Spinal cord (tissue), 10 donors: Measurements from ENCODE around the gene MRC2. TPM values are rescaled to one million over a fixed set of nuclear protein-coding genes. Genes with fewer than 3 reads are reported as not detected.
"Not testable (repeated sequence)": the region's sequence is repeated elsewhere in the genome, so short reads cannot be mapped to it uniquely, and the experiment has no call there.

Experiments
- DNase-seq, 6 donors: peaks; one replicate each; pipeline versions ENCODE4 v3.0.0 to v3.0.0-alpha.2; 2013 to 2015; ENCODE audit warnings: low spot score in 6 of 6, low read depth in 4 of 6
- H3K27ac ChIP-seq: one replicate; pipeline ENCODE4 v1.5.1; 2013; ENCODE audit warnings: low read depth, low read length, control low read depth
- H3K27me3 ChIP-seq: one replicate; pipeline ENCODE4 v1.6.1; 2013; ENCODE audit warnings: low read length; ENCODE audit not compliant: control insufficient read depth, insufficient read depth
- H3K36me3 ChIP-seq: one replicate; pipeline ENCODE4 v1.6.1; 2013; ENCODE audit warnings: low read length; ENCODE audit not compliant: control insufficient read depth, insufficient read depth
- H3K4me1 ChIP-seq: one replicate; pipeline ENCODE4 v1.6.1; 2013; ENCODE audit warnings: low read length; ENCODE audit not compliant: control insufficient read depth, insufficient read depth
- H3K4me3 ChIP-seq: one replicate; pipeline ENCODE4 v1.5.1; 2013; ENCODE audit warnings: low read depth, low read length, control low read depth
- H3K9me3 ChIP-seq: one replicate; pipeline ENCODE4 v1.6.1; 2013; ENCODE audit warnings: low read length; ENCODE audit not compliant: control insufficient read depth, insufficient read depth
- WGBS: methylation state at CpG from one replicate; pipeline ENCODE4 v1.1.5; 2013; ENCODE audit warnings: missing lambda C conversion rate; ENCODE audit not compliant: insufficient coverage; 5-methylcytosine and 5-hydroxymethylcytosine counted together
- long read RNA-seq, 4 donors: transcript quantifications; one replicate each; lab custom pipeline, GENCODE V29; 2026
- polyA plus RNA-seq, 2 donors: library from polyadenylated mRNA; unstranded; fragments of 120-200 nt; gene quantifications; one replicate each; pipeline ENCODE4 v1.2.1, GENCODE V29; 2013; ENCODE audit not compliant: insufficient read length in 2 of 2
- total RNA-seq, 2 donors: library from RNA; depleted of rRNA in 1 of 2; stranded (reverse); fragments of 120-200 nt in 1 of 2; fragments of >200 nt in 1 of 2; gene quantifications; one replicate each; pipeline versions ENCODE4 v1.2.3 to v1.2.4, GENCODE V29; 2013 to 2014
- donor health status: healthy.

The MRC2 gene, protein sequence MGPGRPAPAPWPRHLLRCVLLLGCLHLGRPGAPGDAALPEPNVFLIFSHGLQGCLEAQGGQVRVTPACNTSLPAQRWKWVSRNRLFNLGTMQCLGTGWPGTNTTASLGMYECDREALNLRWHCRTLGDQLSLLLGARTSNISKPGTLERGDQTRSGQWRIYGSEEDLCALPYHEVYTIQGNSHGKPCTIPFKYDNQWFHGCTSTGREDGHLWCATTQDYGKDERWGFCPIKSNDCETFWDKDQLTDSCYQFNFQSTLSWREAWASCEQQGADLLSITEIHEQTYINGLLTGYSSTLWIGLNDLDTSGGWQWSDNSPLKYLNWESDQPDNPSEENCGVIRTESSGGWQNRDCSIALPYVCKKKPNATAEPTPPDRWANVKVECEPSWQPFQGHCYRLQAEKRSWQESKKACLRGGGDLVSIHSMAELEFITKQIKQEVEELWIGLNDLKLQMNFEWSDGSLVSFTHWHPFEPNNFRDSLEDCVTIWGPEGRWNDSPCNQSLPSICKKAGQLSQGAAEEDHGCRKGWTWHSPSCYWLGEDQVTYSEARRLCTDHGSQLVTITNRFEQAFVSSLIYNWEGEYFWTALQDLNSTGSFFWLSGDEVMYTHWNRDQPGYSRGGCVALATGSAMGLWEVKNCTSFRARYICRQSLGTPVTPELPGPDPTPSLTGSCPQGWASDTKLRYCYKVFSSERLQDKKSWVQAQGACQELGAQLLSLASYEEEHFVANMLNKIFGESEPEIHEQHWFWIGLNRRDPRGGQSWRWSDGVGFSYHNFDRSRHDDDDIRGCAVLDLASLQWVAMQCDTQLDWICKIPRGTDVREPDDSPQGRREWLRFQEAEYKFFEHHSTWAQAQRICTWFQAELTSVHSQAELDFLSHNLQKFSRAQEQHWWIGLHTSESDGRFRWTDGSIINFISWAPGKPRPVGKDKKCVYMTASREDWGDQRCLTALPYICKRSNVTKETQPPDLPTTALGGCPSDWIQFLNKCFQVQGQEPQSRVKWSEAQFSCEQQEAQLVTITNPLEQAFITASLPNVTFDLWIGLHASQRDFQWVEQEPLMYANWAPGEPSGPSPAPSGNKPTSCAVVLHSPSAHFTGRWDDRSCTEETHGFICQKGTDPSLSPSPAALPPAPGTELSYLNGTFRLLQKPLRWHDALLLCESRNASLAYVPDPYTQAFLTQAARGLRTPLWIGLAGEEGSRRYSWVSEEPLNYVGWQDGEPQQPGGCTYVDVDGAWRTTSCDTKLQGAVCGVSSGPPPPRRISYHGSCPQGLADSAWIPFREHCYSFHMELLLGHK (N-terminal part only)
- total RNA-seq (100 to 1,000 TPM in 1 of 2 donors, 10 to 100 TPM in 1; 75.3 to 160 TPM), polyA plus RNA-seq (10 to 100 TPM; 64.4 to 84.2 TPM)
- long read RNA-seq, donor 1, full-length matches to known transcripts, result 1 of 73 reads
- long read RNA-seq, donor 1, partial matches to known transcripts, result 72 of 73 reads
- long read RNA-seq, donor 1, other reads (novel, unspliced or antisense), result 0 of 73 reads
- long read RNA-seq, donor 2, result 0 reads
- long read RNA-seq, donor 3, partial matches to known transcripts, result 0 of 1 reads
- long read RNA-seq, donor 3, other reads (novel, unspliced or antisense), result 0 of 1 reads
- long read RNA-seq, donor 4, result 0 reads

DNA sequence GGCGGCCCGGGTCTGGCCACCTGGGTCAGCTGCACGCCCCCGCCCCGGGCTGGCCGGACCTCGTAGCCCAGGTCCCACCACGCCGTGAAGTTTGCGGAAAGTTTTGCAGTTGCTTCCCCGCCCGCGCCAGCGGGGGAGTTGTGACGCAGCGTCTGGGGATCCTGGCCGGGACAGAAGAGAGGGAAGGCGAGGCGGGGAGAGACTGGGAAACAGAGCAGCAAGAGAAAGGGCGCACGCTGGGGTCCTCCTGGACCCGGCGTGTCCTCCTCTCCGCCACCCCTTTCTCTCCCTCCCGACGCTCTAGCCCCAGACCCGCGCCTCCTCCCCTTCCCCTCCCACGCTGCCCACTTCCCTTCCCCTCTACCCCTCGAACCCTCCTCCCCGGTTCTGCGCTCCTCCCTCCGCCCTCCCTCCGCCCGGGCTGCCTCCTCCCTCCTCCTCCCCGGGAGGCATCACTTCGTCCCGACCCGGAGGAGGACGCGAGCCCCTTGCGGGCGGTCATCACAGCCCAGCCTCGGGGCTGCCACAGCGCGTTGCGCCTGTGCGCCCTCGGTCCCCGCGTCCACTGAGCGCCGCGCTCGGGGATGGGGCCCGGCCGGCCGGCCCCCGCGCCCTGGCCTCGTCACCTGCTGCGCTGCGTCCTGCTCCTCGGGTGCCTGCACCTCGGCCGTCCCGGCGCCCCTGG lies at the start of gene MRC2:
MRC2 (plus strand) TSS at position 452 of the 685 bp plus-strand sequence; CDS start at position 585, 133 bp downstream.
- Histone ChIP-seq H3K9me3 (no peaks in the 10 kb centered on the region), H3K27ac (peak within 1 kb of the TSS; percentile 86), H3K36me3 (peaks cover 13% of the 10 kb centered on the region), H3K4me1 (peaks cover 48% of the 10 kb centered on the region), H3K4me3 (peak within 1 kb of the TSS; percentile 61), H3K27me3 (peaks cover 10% of the 10 kb centered on the region)
- 0% methylated on average over 66 of the region's 68 CpGs for WGBS
- DNase-seq, result peak in 3 of 6 donors; percentile 33 to 86 (median 72)

DNA sequence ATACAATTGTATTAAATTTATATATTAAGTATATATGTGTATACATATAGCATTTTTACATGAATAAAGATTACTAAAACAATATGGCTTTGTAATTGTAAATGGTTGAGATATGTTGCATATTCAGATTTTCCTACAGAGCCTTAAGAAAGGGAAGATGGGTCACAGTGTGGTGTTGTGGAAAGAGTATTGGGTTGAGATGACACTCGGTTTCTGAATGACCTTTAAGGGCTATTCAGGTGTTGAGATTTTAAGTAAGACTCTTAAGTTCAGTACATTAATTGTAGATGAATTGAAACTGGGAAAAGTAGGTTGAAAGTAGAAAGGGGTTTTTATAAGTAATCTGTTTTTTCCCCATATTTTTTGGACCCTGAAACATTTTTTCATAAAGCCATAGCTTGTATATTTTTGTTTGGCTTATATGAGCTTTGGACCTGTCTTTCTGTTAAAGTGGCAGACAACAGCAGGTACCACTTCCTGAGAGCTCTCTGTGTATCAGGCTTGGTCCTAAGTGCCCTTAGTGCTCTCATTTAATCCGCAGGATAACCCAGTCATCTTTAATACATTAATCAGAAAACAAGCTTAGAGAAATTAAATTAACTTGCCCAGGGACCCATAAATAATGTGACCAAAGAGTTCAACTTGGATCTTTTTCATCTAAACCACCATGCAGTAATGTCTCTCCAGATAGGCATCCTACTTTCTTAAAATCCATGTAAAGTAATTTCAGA lies 48.5 kb upstream of the MRC2 start:
- Histone ChIP-seq H3K27me3 (no peaks in the 10 kb centered on the region), H3K36me3 (peaks cover 11% of the 10 kb centered on the region), H3K9me3 (no peaks in the 10 kb centered on the region), H3K27ac (no peak overlapping the region), H3K4me1 (no peaks in the 10 kb centered on the region), H3K4me3 (no peak overlapping the region)
- no peak for DNase-seq
- 80% methylated on average over 2 of the region's 2 CpGs for WGBS

DNA sequence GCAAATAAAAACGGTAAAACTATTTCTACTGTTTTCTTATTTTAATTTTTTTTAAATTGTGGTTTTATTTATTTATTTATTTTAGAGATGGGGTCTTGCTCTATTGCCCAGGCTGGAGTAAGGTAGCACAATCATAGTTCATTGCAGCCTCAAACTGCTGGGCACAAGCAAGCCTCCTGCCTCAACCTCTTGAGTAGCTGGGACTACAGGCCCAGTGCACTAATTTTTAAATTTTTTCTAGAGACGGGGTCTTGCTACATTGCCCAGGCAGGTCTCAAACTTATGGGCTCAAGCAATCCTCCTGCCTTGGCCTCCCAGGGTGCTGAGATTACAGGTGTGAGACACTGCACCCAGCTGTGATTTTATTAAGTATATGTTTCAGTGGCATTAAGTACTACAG lies 46.5 kb upstream of the MRC2 start:
- no peak overlapping the region for H3K27ac ChIP-seq
- DNase-seq, result no peak
- no peaks in the 10 kb centered on the region for H3K27me3 ChIP-seq
- H3K4me3 ChIP-seq, result no peak overlapping the region
- WGBS, result 89% methylated on average over 1 of the region's 2 CpGs
- peaks cover 11% of the 10 kb centered on the region for H3K36me3 ChIP-seq
- H3K4me1 ChIP-seq, result no peaks in the 10 kb centered on the region
- H3K9me3 ChIP-seq, result no peaks in the 10 kb centered on the region

DNA sequence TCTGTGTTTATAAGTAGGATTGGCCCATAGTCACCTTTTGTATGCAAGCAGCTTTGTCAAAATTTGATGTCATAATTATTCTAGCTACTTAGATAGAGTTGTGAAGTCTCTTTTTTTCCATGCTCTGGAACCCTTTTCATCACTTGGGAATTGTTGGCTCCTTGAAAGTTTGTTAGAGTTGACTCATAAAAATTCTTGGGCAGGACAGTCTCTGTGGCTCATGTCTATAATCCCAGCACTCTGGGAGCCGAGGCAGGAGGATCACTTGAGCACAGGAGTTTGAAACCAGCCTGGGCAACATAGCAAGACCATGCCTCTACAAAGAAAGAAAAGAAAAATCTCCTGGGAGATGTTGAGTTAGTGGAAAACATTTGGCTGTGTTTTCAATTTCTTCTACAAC lies 45.7 kb upstream of the MRC2 start:
- no peak for DNase-seq
- peaks cover 15% of the 10 kb centered on the region for H3K36me3 ChIP-seq

DNA sequence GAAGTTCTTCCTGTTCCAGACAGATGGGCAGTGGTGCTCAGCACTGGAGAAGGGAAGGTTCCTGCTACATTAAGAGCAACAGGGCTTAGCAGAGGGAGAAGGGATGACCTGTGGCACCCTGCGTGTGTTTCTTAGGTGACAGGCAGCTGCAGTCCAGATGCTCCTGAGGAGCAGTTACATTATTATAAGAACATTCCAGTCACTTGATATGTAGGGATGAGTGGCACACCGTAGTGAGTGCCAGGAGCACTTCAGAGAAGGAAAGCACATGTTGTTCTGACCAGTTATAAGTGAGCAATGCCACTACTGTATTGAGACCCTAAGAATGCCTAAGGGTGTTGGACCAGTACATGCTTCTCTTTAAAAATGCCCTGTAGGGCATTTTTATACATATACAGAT lies 39.9 kb upstream of the MRC2 start:
- Histone ChIP-seq H3K27me3 (no peaks in the 10 kb centered on the region), H3K36me3 (peaks cover 12% of the 10 kb centered on the region), H3K9me3 (no peaks in the 10 kb centered on the region), H3K4me3 (no peak overlapping the region), H3K4me1 (no peaks in the 10 kb centered on the region), H3K27ac (no peak overlapping the region)
- DNase-seq, result no peak
- no CpG with 5 or more reads among the region's 2 CpGs for WGBS

More for the DNA sequence above, 45.7 kb upstream of the MRC2 start:
- no peak overlapping the region for H3K27ac ChIP-seq
- no peaks in the 10 kb centered on the region for H3K27me3 ChIP-seq
- H3K9me3 ChIP-seq, result no peaks in the 10 kb centered on the region
- WGBS, result no CpG with 5 or more reads among the region's 1 CpG
- no peaks in the 10 kb centered on the region for H3K4me1 ChIP-seq
- H3K4me3 ChIP-seq, result no peak overlapping the region

DNA sequence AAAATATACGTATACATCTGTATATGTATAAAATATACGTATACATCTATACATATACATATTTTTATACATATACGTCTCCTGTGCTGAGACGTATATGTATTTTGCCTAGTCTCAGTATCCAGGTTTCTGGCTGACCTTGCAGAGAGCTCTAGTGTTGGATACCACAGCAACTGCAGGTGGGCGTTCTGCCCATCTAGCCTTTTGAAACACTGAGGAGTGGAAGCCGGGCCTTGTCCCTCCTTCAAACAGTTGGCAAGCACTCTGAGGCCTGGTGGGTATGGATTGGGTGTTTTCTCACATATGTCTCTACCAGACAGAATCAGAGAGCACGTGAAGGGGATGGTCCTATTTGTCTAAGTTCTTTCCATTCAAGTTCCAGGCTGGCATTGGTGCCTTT lies 39.4 kb upstream of the MRC2 start:
- Histone ChIP-seq H3K4me1 (no peaks in the 10 kb centered on the region), H3K36me3 (peaks cover 12% of the 10 kb centered on the region), H3K9me3 (no peaks in the 10 kb centered on the region), H3K27me3 (no peaks in the 10 kb centered on the region), H3K4me3 (no peak overlapping the region), H3K27ac (peak overlapping the region; percentile 7)
- DNase-seq, result peak in 4 of 6 donors; percentile 7 to 57 (median 28)
- WGBS, result 72% methylated on average over 3 of the region's 7 CpGs

DNA sequence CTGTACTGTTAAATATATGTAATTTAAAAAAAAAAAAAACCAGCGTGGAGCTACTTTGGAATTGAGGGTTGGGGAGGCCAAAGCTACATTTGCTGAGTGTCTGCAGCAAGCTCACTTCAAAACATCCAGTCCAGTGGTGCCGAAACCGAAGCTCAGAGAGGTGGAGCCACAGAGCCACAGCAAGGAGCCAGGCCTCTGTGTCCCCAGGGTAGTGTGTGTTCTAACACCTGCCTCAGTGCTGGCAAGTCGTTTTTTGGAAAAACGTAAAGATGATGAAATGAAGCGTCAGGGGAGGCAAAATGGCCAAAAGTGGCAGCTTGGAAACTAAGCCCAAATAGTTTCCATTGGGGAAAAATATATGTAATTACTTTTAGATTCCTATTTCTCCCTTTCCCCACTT lies 36.1 kb upstream of the MRC2 start:
- Histone ChIP-seq H3K27ac (no peak overlapping the region), H3K36me3 (peaks cover 22% of the 10 kb centered on the region)
- 89% methylated on average over 2 of the region's 6 CpGs for WGBS

DNA sequence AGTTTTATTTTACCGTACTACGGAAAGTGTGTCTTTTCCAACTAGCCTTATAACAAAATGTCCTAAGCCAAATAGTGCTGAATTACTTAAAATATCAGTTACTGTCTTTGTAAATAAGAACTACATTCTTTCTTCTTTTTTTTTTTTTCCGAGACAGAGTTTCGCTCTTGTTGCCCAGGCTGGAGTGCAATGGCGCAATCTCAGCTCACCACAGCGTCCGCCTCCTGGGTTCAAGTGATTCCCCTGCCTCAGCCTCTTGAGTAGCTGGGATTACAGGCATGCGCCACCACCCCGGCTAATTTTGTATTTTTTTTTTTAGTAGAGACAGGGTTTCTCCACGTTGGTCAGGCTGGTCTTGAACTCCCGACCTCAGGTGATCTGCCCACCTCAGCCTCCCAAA lies 35.6 kb upstream of the MRC2 start:
- H3K4me1 ChIP-seq, H3K27ac ChIP-seq, DNase-seq, H3K27me3 ChIP-seq, H3K9me3 ChIP-seq, H3K4me3 ChIP-seq: not testable (repeated sequence)
- 100% methylated on average over 3 of the region's 11 CpGs for WGBS
- peaks cover 18% of the 10 kb centered on the region for H3K36me3 ChIP-seq

More for the DNA sequence above, 36.1 kb upstream of the MRC2 start:
- Histone ChIP-seq H3K4me1 (no peaks in the 10 kb centered on the region), H3K9me3 (peaks cover 7% of the 10 kb centered on the region), H3K4me3 (no peak overlapping the region), H3K27me3 (no peaks in the 10 kb centered on the region)
- DNase-seq, result no peak
